Mesenteric fat pad (tissue), 1 donor: ENCODE results near the gene UBE2I. TPM values are rescaled to one million over a fixed set of nuclear protein-coding genes. Genes with fewer than 3 reads are reported as not detected.
"Not testable (repeated sequence)": the region's sequence is repeated elsewhere in the genome, so short reads cannot be mapped to it uniquely, and the experiment has no call there.

Experiments
- DNase-seq: peaks from one replicate; pipeline ENCODE4 v3.0.0-alpha.2; 2020; ENCODE audit warnings: low spot score
- total RNA-seq: library from RNA; stranded (reverse); fragmentation: NEBNext Ultra II Directional; extraction: Animal tissue kit (Norgen Biotek cat#: 25700); gene quantifications from one replicate; pipeline ENCODE4 v1.2.1, GENCODE V29; 2021
- donor health status: DM: yes; HTN: yes; CAD: no.

The UBE2I gene
- total RNA-seq, 1 donor from 2014 or later, result 91.9 TPM

GRCh38 chr16:1312903-1313302 is 3.5 kb downstream of the UBE2I start:
- no peak for DNase-seq

- no peak for DNase-seq
Measured at GRCh38 chr16:1313721-1314369, 4.4 kb downstream of the UBE2I start.

- DNase-seq, result no peak
Measured at GRCh38 chr16:1314399-1315068, 5.1 kb downstream of the UBE2I start.

- DNase-seq, result no peak
Measured at GRCh38 chr16:1315081-1316032, 5.9 kb downstream of the UBE2I start.

- no peak for DNase-seq
Measured at GRCh38 chr16:1316033-1316405, 6.6 kb downstream of the UBE2I start.

- DNase-seq, result no peak
Measured at GRCh38 chr16:1317479-1318267, 8.2 kb downstream of the UBE2I start.

GRCh38 chr16:1318268-1318545 is 8.8 kb downstream of the UBE2I start:
- DNase-seq, result no peak

GRCh38 chr16:1319041-1319440 is 9.6 kb downstream of the UBE2I start:
- no peak for DNase-seq

GRCh38 chr16:1320097-1320496 is 10.7 kb downstream of the UBE2I start:
- no peak for DNase-seq

- DNase-seq, result no peak
Measured at GRCh38 chr16:1320658-1321240, 11.3 kb downstream of the UBE2I start.

- DNase-seq, result no peak
Measured at GRCh38 chr16:1322407-1322806, 13.0 kb downstream of the UBE2I start.

GRCh38 chr16:1323296-1324239 is 14.1 kb downstream of the UBE2I start:
- no peak for DNase-seq

GRCh38 chr16:1324286-1324826 is 14.9 kb downstream of the UBE2I start:
- DNase-seq, result no peak

- DNase-seq, result no peak
Measured at GRCh38 chr16:1325261-1325660, 15.8 kb downstream of the UBE2I start.

GRCh38 chr16:1325673-1326371 is 16.4 kb downstream of the UBE2I start:
- DNase-seq, result no peak

- no peak for DNase-seq
Measured at GRCh38 chr16:1326391-1326790, 17.0 kb downstream of the UBE2I start.

- DNase-seq, result no peak
Measured at GRCh38 chr16:1326946-1327618, 17.6 kb downstream of the UBE2I start.

GRCh38 chr16:1327619-1327947 is 18.1 kb downstream of the UBE2I start:
- no peak for DNase-seq

GRCh38 chr16:1328136-1328535 is 18.7 kb downstream of the UBE2I start:
- not testable (repeated sequence) for DNase-seq
